ENCODE data around the gene CEP164. TPM values are rescaled to one million over a fixed set of nuclear protein-coding genes. Genes with fewer than 3 reads are reported as not detected.

CEP164 gene
- total RNA-seq, 1 donor from 2014 or later, result 28.8 TPM

DNA sequence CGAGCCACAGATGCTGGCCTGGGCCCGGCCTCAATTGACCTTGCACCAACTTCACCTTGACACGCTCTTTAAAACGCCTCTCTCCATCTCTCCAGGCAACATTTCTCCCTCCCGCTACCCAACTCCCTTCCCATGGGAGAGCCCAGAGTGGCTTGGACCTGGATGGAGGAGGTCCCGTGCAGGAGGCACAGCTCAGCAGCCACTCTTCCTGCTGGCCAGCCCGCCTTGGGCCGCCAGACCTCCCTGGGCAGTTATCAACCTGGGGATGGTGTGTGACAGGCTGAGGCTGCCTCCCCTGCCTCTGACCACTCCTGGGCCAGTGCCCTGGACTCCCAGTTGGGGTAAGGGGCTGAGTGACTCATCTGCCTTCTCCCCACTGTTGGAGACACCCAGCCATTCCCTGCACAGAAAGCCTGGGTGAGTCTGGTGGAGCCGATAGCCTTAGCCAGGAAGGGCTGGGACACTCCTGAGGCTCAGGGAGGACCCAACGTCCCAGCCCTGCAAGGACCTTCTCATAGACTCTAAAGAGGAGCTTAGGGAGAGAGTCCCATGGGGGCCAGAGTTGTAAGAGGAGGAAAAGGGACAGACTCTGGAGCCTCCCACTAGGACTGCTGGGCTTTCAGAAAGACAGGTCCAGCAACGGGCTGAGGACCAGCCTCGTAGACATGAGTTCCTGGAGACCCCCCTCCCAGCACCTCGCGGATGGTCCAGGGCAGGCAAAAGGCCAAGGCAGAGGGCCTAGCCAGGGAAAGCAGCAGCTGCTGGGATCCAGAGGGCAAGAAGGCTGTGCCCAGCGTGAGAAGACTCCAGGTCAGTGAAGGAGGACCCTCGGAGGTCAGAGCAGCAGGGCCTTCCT, 131.7 kb downstream of the CEP164 start:
- DNase-seq (ENCODE audit: low read depth, low spot score), result no peak

GRCh38 chr11:117459979-117460300, 132.3 kb downstream of the CEP164 start:
- no peak for DNase-seq (ENCODE audit: low read depth, low spot score)

DNA sequence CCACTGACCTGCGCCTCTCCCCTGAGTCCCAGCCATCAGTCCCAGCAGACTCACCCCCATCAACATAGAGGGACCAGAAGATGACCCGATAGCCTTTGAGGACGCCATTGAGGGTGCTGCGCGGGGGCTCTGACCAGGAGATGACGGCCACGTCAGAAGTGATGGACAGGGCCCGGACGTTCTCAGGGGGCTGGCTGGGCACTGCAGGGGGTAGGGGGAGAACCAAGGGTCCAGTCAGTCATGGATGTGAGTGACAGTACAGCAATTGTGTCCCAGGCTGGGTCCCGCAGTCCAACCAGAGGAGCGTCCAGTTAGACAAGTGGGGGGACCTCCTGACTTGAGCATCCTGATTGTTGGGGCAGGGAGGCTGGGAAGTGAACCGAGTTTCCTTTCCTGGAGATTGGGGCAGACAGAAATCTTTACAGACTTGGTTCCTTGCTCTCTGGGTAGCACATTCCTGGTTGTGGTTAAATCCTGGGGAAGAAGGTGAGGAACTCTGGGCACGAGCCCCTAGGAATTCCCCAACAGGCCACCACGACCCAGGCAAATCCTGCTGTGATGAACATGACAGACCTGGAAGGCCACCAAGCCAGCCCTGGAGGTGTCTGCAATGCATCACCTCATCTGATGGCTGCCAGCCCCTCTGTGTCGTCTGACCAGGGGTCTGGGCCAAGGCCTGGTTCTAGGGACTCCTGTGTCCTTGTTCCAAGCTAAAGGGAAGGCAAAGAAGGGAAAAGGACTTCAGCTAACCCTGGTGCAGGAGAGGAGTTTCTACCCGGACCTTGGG, 133.9 kb downstream of the CEP164 start:
- no peak for DNase-seq (ENCODE audit: low read depth, low spot score)

GRCh38 chr11:117462183-117462863, 134.7 kb downstream of the CEP164 start:
- DNase-seq (ENCODE audit: low read depth, low spot score), result no peak

DNA sequence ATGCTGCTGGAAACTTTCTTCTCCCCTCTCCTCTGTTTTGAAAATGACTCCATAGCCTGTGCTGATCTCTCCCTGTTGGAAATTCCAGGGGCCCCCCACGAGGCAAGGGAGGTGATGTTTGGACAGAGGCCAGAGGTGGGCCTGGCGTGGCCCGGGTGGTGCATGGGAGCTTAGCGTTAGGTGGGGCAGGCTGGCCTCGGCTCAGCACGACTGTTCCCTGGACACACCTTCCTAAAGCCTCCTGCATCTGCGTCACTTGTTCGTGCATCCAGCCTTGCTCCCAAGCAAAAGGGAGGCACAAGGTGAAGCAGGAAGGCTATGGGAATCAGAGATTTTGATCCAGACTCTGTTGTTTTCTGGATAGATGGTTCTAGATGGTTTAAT, 135.2 kb downstream of the CEP164 start:
- DNase-seq (ENCODE audit: low read depth, low spot score), result no peak

Other genes with a start within 250 kb of the CEP164 start
- 7.2 and 9.9 TPM in 2 replicates for gene SIK3, start 229.4 kb upstream of the CEP164 start, total RNA-seq
- gene PAFAH1B2, start 183.6 kb upstream of the CEP164 start, total RNA-seq, result 215 and 280 TPM in 2 replicates
- gene SIDT2, start 149.1 kb upstream of the CEP164 start, total RNA-seq, result 12.5 and 13.1 TPM in 2 replicates
- gene TAGLN, start 128.5 kb upstream of the CEP164 start, total RNA-seq, result 41.3 and 92.3 TPM in 2 replicates
- gene PCSK7, start 95.8 kb upstream of the CEP164 start, total RNA-seq, result 47.7 and 82.4 TPM in 2 replicates
- gene RNF214, start 95.2 kb upstream of the CEP164 start, total RNA-seq, result 8.6 and 9.9 TPM in 2 replicates
- 1.8 and 2.0 TPM in 2 replicates for gene BACE1-AS, start 36.5 kb upstream of the CEP164 start, total RNA-seq
- 9.3 and 12.4 TPM in 2 replicates for gene BACE1, start 11.6 kb upstream of the CEP164 start, total RNA-seq